Calu3 (cell line): ENCODE data around the gene RPS6KC1. TPM values are rescaled to one million over a fixed set of nuclear protein-coding genes. Genes with fewer than 3 reads are reported as not detected.

Experiments
- BruUV-seq: library from RNA; stranded (reverse); fragments of 400-500 nt; replicated peaks from 2 replicates; lab custom pipeline; 2021; lab: Mats Ljungman, UMichigan
- CTCF ChIA-PET: fragments of 300-600 bp; sonication (Branson Sonifier 250); formaldehyde crosslinking; loops from one replicate; lab custom pipeline; 2022; ENCODE audit warnings: antibody characterized with exemption; lab: Charles Lee
- DNase-seq: peaks from one replicate; pipeline ENCODE4 v3.0.0; 2022
- H3K27ac Mint-ChIP-seq: one replicate; pipeline ENCODE4 v1.8.0; 2022; ENCODE audit warnings: mixed read lengths; ENCODE audit not compliant: unreplicated experiment
- H3K27me3 Mint-ChIP-seq: one replicate; pipeline ENCODE4 v1.8.0; 2022; ENCODE audit warnings: mixed read lengths; ENCODE audit not compliant: unreplicated experiment
- H3K36me3 Mint-ChIP-seq: one replicate; pipeline ENCODE4 v1.8.0; 2022; ENCODE audit warnings: mild to moderate bottlenecking, moderate library complexity, mixed read lengths; ENCODE audit not compliant: insufficient read depth, unreplicated experiment
- H3K4me1 Mint-ChIP-seq: one replicate; pipeline ENCODE4 v1.8.0; 2022; ENCODE audit warnings: mild to moderate bottlenecking, low read depth, mixed read lengths; ENCODE audit not compliant: unreplicated experiment
- H3K4me3 Mint-ChIP-seq: one replicate; pipeline ENCODE4 v1.8.0; 2022; ENCODE audit warnings: mild to moderate bottlenecking, low read depth, moderate library complexity, mixed read lengths; ENCODE audit not compliant: unreplicated experiment
- H3K9me3 Mint-ChIP-seq: one replicate; pipeline ENCODE4 v1.8.0; 2022; ENCODE audit warnings: low read depth, mixed read lengths; ENCODE audit not compliant: unreplicated experiment
- CTCF ChIP-seq: fragments of 200-600 bp; IDR thresholded peaks from one replicate; pipeline ENCODE4 v1.8.0; 2022; ENCODE audit warnings: antibody characterized with exemption; ENCODE audit not compliant: unreplicated experiment
- intact Hi-C: fragments of 100-400 bp; cut with micrococcal nuclease; formaldehyde crosslinking; loops from one replicate; pipeline ENCODE4 v1.10.0; 2022; ENCODE audit not compliant: unreplicated experiment
- total RNA-seq: library from RNA; stranded (reverse); gene quantifications from 2 replicates; pipeline ENCODE4 v1.2.3, GENCODE V29; 2022

RPS6KC1 gene
- total RNA-seq, 1 experiment from 2014 or later = 23.5 TPM

DNA sequence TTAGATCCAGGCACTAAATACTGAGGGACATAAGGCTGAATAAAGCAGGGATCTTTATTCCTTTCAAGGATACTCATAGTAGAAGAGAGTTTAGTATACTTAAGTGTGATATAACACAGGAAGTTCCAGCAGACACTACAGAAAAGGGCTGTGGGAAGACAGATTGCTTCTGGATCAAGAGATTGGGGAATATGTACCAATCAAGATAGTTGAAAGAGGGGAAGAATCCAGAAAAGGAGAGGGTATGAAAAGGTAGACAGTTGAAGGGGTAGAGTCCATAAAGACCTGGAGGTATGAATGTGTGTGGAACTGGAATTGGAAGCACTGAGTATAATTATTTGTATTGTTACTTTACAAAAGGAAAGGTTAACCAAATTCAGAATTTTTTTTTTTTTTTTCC is 2.4 kb downstream of the RPS6KC1 start:
- no peak for TF ChIP-seq CTCF
- CTCF ChIA-PET = interaction anchor here (0.6 kb wide), 1 partner anchor 68 kb away, joined by 3 read pairs; no protein-coding TSS in a partner anchor
- Mint-ChIP-seq H3K9me3 (no peaks in the 10 kb centered on the region), H3K27me3 (no peaks in the 10 kb centered on the region), H3K4me1 (peaks cover 21% of the 10 kb centered on the region), H3K36me3 (peaks cover 20% of the 10 kb centered on the region), H3K27ac (no peak overlapping the region), H3K4me3 (no peak overlapping the region)
- DNase-seq = no peak
- BruUV-seq = no TSS peak
- intact Hi-C loops = no loop called here

GRCh38 chr1:213054142-213054541 is 3.1 kb downstream of the RPS6KC1 start:
- no peak for TF ChIP-seq CTCF
- H3K27me3 Mint-ChIP-seq = no peaks in the 10 kb centered on the region
- peaks cover 20% of the 10 kb centered on the region for H3K36me3 Mint-ChIP-seq
- no peak overlapping the region for H3K4me3 Mint-ChIP-seq
- H3K27ac Mint-ChIP-seq = no peak overlapping the region
- H3K9me3 Mint-ChIP-seq = no peaks in the 10 kb centered on the region
- peaks cover 21% of the 10 kb centered on the region for H3K4me1 Mint-ChIP-seq
- DNase-seq = no peak
- CTCF ChIA-PET = interaction anchor here (0.6 kb wide), 1 partner anchor 67 kb away, joined by 3 read pairs; no protein-coding TSS in a partner anchor
- intact Hi-C loops = no loop called here
- no TSS peak for BruUV-seq

- TF ChIP-seq CTCF = no peak
- Mint-ChIP-seq H3K36me3 (peaks cover 20% of the 10 kb centered on the region), H3K4me1 (peaks cover 19% of the 10 kb centered on the region), H3K27ac (no peak overlapping the region), H3K9me3 (no peaks in the 10 kb centered on the region), H3K4me3 (no peak overlapping the region), H3K27me3 (no peaks in the 10 kb centered on the region)
- CTCF ChIA-PET = interaction anchor here (0.7 kb wide), 1 partner anchor 25 kb away, joined by 5 read pairs; no protein-coding TSS in a partner anchor
- intact Hi-C loops = no loop called here
- no peak for DNase-seq
- BruUV-seq = no TSS peak
These were observed 3.9 kb downstream of the RPS6KC1 start for GRCh38 chr1:213054733-213055591.

DNA sequence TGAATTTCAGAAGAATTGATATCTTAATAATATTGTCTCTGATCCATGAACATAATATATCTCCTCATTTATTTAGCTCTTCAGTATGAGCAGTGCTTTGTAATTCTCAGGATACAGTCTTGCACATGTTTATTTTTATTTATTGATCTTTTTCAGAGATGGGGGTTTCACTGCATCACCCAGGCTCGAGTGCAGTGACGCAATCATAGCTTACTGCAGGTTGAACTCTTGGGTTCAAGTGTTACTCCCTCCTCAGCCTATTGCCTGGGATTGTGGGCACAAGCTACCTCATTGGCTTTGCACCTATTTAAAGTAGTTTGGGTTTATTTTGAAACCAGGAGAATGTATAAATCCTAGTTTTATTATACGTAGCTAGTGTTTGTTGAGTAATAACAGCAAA is 4.7 kb downstream of the RPS6KC1 start:
- Mint-ChIP-seq H3K27me3 (no peaks in the 10 kb centered on the region), H3K27ac (no peak overlapping the region), H3K4me3 (no peak overlapping the region), H3K36me3 (peaks cover 12% of the 10 kb centered on the region), H3K4me1 (peaks cover 11% of the 10 kb centered on the region), H3K9me3 (no peaks in the 10 kb centered on the region)
- BruUV-seq = no TSS peak
- no peak for DNase-seq
- TF ChIP-seq CTCF = no peak
- intact Hi-C loops = no loop called here
- CTCF ChIA-PET = interaction anchor here (0.7 kb wide), 1 partner anchor 24 kb away, joined by 5 read pairs; no protein-coding TSS in a partner anchor
